ENCODE measurements around the gene KDR.
A peak's percentile ranks its signal among the peaks of the same experiment; 100 is the strongest.

The KDR gene

DNA sequence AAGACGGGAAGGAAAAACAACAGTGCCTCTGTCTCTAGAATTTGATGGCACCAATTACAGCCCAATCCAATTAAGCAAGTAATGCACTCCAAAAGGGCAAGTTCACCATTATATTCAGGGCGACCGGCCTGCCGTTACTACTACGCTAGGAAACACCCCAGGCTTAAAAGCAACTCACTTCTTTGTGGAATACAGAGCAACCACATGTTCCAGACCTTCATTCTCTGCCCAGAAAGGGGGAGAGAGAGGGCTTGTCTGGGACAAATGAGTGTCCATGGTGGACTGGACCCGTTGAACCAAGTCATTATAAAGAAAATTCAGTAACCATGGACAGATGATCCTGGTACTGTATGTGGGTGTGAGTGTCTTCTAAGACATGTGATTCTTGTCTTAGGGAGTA lies 1.6 kb downstream of the KDR start:
- DNase-seq (ENCODE audit: low read depth): no peak

- no peak for DNase-seq (ENCODE audit: low read depth)
These were observed 3.2 kb downstream of the KDR start for GRCh38 chr4:55122235-55122634.

- DNase-seq (ENCODE audit: low read depth): no peak
These were observed 4.1 kb downstream of the KDR start for GRCh38 chr4:55121246-55121645.

DNA sequence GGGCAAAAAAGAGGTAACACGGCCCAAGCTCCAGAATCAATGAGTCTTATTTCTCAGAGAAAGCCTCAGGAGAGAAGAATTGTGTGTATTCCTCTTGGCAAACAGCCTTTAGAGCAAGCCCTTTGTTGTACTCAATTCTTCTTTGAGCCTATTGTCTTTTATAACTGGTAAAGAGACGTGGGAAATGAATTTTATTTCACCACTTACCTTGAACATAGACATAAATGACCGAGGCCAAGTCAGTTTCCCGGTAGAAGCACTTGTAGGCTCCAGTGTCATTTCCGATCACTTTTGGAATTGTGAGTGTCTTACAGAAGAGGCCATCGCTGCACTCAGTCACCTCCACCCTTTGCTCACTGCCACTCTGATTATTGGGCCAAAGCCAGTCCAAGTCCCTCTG lies 7.0 kb downstream of the KDR start:
- DNase-seq (ENCODE audit: low read depth): no peak

DNA sequence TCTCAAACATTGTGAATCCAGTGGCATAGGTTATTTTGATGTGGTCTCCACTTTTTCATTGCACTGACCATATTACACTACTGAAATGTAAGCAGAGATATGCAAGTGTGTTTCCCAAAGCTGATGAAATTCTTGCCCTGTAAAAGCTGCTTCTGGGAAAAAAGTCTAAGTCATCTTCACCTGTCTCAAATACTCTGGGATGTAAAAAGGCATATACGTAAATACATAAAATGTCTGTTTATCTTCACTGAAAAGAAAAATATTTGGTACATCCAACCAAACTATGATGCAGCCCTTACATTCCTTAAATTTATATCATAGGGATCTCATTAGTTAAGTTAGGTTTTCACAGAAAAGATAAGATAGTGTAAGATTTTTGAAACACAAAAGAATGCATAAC lies 7.9 kb downstream of the KDR start:
- no peak for DNase-seq (ENCODE audit: low read depth)

DNA sequence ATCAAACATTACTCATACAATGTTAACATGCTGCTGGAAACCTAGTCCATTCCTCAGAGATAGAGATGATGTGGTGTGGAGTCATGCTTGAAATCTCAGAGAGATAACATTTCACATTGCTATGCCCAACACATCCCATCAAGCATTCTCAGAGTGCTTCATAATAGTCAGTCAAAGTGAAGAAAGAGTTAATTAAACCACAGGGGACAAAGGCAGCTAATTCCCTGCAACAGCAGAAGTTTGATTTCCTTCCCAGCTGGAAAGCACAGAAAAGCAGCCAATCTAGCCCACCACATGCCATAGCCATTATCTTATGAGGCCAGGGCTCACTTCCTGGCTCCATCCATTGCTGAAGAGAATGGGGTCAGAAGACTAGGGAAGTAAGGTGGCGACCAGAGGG lies 8.9 kb downstream of the KDR start:
- peak; percentile 23 for DNase-seq (ENCODE audit: low read depth)

GRCh38 chr4:55111601-55112000 lies 13.8 kb downstream of the KDR start:
- no peak for DNase-seq (ENCODE audit: low read depth)

- DNase-seq (ENCODE audit: low read depth): no peak
These were observed 15.3 kb downstream of the KDR start for GRCh38 chr4:55110131-55110530.

DNA sequence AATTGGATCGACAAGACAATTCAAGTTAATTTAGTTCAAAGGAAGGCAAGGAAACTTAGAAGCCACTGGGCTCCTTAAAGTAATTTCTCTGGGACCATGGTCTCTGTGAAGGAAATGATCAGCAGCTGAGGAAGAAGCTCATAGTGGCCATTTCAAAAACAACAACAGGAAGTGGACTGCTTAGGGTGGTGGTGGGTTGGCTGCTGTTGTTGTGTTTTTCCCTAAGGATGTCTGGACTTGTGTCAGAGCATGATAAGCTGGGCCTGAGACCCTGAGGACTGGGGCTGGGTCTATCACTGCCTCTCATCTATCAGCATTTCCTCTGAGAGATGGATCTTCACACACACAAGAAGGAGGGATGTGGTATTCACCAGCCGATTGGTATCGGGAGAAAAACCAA lies 18.3 kb downstream of the KDR start:
- no peak for DNase-seq (ENCODE audit: low read depth)

DNA sequence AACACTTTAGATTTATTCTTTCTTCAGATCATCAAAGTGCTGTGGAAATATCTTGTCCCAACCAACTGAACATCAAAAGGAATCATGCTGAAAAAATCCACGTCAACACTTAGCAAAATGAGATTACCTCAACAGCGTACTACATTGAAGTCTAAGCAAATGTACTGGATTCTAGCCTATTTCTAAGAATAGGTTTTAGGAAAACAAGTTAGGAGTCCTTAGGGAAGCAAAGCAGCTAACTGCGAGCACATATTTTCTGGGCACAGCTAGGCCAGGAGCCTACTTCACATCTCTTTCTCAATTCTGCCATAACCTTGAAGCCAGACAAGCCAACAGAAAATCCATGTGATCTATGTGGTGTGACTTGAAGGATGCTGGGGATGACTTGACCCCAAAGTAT lies 22.2 kb downstream of the KDR start:
- DNase-seq (ENCODE audit: low read depth): no peak

GRCh38 chr4:55099816-55100215 lies 25.6 kb downstream of the KDR start:
- DNase-seq (ENCODE audit: low read depth): no peak

DNA sequence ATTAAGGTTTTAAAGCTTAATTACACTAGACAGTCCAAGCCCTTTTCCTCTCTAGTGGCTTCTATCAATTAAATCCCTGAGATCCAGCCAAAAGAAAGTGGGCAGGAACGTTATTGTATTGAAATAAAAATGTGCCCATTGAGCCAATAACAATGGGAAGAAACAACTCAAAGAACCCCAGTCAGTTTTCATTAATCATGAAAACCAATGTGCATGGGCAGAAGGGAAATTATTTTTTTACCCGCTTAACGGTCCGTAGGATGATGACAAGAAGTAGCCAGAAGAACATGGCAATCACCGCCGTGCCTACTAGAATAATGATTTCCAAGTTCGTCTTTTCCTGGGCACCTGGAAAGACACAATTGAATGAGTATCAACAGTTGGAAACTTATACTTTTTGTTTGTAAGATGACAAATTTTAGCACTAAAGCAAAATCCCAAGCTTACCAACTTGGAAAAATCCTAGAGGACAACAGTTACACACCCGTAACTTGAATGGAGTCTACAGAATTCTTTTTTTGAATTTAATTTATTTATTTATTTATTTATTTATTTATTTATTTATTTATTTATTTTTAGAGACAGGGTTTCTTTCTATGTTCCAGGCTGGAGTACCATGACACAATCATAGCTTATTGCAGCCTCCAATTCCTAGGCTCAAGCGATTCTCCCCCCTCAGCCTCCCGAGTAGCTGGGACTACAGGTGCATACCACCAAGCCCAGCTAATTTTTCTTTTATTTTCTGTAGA lies 26.8 kb downstream of the KDR start:
- DNase-seq (ENCODE audit: low read depth): no peak

GRCh38 chr4:55096619-55097018 lies 28.8 kb downstream of the KDR start:
- no peak for DNase-seq (ENCODE audit: low read depth)

DNA sequence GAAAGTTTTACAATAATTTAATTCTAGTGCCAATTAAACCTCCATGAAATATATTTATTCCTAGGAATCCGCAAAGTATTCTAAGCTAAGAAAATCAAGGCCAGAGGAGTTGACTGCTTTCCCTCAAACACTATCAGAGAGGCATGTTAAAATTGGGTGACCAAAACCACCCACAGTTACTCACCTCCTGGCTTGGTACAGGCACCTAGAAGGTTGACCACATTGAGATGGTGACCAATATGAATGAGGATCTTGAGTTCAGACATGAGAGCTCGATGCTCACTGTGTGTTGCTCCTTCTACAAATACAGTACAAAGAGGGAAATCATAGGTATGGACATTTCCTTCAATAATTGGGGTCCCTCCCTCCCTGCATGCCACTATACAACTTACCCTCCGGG lies 29.4 kb downstream of the KDR start:
- DNase-seq (ENCODE audit: low read depth): no peak

GRCh38 chr4:55092504-55092903 lies 32.9 kb downstream of the KDR start:
- no peak for DNase-seq (ENCODE audit: low read depth)

DNA sequence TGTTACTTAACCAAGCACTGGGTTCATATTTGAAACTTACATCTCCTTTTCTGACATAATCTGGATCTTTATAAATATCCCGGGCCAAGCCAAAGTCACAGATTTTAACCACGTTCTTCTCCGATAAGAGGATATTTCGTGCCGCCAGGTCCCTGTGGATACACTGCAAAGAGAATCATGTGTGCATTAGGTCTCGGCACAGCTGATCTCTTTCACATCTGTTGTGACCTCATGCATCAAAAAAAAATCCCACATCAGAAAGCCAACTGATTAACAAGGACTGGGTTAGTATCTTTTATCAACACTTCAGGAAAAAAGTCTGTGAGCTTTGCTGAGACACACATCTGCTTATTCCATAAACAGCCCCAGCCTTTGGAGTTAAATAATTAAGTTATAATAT lies 35.5 kb downstream of the KDR start:
- no peak for DNase-seq (ENCODE audit: low read depth)

DNA sequence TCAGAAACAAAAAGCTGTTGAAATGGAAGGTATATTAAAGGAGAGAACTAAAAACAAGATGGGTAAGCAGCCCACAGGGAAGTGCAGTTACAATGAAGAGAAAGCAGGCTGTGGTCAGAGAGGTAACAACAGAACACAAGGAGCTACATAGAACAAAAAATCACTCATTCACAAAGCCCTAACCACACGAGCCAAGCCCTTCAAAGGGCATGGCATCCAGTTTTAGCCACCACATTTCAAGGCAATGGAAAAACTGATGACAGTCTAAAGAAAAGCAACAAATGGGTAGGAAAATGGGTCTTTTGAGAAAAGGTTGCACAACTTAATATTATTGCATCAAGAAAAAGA lies 37.5 kb downstream of the KDR start:
- DNase-seq (ENCODE audit: low read depth): no peak

DNA sequence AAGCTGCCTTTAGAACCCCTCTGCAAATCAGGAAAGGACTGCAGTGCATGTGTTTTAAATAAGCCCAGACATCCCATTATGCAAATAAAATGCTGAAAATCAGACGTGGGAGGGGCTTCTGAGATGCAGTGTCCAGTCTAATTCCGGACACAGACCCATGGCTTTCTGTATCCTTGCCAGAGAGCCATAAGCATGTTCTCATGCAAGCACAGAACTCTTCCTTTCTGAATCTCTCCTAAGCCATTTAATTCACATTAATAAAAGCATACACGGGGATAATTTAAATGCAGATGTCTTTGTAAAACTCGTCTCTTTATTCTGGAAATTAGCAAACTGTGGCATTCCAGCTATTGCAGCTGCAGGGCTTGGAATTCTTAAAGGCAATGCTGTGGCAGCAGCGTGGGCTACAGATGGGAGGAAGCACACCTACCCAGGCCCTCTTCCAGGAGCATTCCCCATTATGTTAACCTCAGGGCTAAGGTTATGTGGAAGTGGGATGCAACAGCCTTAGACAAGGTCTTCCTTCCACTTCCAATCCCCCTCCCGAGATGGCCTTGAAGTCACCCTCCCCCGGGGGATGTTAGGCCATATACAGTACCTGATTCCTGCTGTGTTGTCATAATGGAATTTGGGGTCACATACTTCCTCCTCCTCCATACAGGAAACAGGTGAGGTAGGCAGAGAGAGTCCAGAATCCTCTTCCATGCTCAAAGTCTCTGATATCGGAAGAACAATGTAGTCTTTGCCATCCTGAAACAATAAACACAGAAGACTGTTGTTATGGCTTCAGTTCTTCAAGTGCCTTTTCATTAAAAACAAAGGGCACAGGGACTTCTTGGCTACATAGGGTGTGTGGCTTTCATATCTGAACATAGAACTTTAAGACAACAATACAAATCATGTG lies 38.1 kb downstream of the KDR start:
- no peak for DNase-seq (ENCODE audit: low read depth)

DNA sequence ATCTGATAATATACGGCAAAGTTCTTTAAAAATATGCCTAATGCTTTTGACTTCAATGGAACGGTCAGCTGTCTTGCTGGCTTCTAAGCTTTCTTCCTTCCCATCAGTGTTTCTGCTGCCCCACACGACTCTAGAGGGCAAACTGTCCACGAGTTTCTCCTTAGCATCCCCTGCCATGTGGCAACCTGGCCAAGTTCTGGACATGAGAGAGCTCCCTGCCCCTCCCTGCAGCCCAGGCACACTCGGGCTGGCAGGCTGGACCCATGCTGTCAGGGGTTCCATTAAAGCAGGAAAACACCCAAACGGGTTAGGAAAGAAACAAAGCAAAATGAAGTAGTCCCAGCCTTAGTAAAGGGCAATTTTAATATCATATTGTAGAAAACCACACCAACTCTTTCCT lies 38.8 kb downstream of the KDR start:
- no peak for DNase-seq (ENCODE audit: low read depth)

- DNase-seq (ENCODE audit: low read depth): no peak
These were observed 41.7 kb downstream of the KDR start for GRCh38 chr4:55083735-55084134.

DNA sequence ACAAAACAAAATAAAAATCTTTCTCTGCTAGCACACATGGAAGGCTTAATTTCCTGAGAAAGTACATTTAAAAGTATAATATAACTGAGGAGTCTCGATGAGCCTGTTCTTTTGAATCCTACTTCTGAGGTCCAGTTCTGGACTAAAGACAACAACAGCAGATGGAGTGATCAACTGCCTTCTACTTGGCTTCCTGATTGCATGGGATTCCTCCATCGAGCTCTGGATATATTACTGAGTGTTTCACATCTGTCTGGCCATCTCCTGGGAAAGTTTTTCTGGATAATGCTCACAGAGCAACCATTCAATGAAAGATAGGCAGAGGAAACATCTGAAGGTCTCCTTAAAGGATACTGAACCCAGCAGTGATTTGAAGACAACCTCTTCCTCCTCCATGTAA lies 42.6 kb downstream of the KDR start:
- DNase-seq (ENCODE audit: low read depth): no peak

- peak; percentile 25 for DNase-seq (ENCODE audit: low read depth)
These were observed 45.1 kb downstream of the KDR start for GRCh38 chr4:55080174-55080865.

Data from stromal cell of bone marrow (primary cell).